GM12891 (cell line): Measurements from ENCODE around the gene MESP2.

Source experiments
- PAX5 ChIP-seq: IDR thresholded peaks from 2 replicates; pipeline ENCODE4 v1.6.1; 2011; ENCODE audit warnings: low read length, moderate library complexity, mild to moderate bottlenecking; ENCODE audit not compliant: insufficient read depth, severe bottlenecking
- POLR2A ChIP-seq: IDR thresholded peaks from 2 replicates; pipeline ENCODE4 v1.6.1; 2011; ENCODE audit warnings: low read depth, low read length, control low read depth
- POLR2AphosphoS5 ChIP-seq: IDR thresholded peaks from 2 replicates; pipeline ENCODE4 v1.6.1; 2011; ENCODE audit warnings: low read depth, low read length, control low read depth
- POU2F2 ChIP-seq: IDR thresholded peaks from 2 replicates; pipeline ENCODE4 v1.6.1; 2011; ENCODE audit warnings: low read depth, mild to moderate bottlenecking, control low read depth, low read length, moderate library complexity
- SPI1 ChIP-seq: IDR thresholded peaks from 2 replicates; pipeline ENCODE4 v1.6.1; 2011; ENCODE audit warnings: low read depth, low read length, control low read depth
- TAF1 ChIP-seq: IDR thresholded peaks from 2 replicates; pipeline ENCODE4 v1.6.1; 2011; ENCODE audit warnings: low read depth, low read length, control low read depth

GRCh38 chr15:89823836-89824606 is 47.9 kb downstream of the MESP2 start:
- TF ChIP-seq POLR2A: no peak
- TF ChIP-seq POLR2AphosphoS5: no peak
- TF ChIP-seq TAF1: no peak
- no peak for TF ChIP-seq PAX5
- no peak for TF ChIP-seq POU2F2
- no peak for TF ChIP-seq SPI1
